Measurements from ENCODE around the gene TMEM132D. TPM values are rescaled to one million over a fixed set of nuclear protein-coding genes. Genes with fewer than 3 reads are reported as not detected.

The TMEM132D gene
- total RNA-seq, 1 donor from 2014 or later: not detected

DNA sequence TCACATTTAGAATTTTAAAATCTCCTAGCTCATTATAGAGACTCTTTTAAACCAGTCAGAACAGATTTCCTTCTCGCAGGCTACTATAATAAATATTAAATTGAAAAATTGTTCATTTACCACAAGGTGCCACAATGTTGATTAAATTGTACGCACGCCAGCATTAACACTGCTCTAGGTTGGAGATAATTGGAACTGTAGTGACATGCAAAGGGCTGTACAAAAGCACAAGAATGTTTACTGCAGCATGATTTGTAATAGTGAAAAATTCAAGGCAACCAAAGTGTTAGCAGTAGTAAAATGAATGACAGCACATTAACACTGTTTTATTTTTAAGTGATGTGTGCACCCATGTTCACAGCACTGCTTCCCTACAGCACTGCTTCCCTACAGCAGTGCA, 52.5 kb downstream of the TMEM132D start:
- intact Hi-C loops (cut with DNase I): no loop called here

GRCh38 chr12:129848876-129849275, 54.9 kb downstream of the TMEM132D start:
- Histone ChIP-seq H3K27ac (no peak overlapping the region), H3K36me3 (no peaks in the 10 kb centered on the region), H3K4me3 (no peak overlapping the region), H3K4me1 (no peaks in the 10 kb centered on the region), H3K9me3 (no peaks in the 10 kb centered on the region), H3K27me3 (no peaks in the 10 kb centered on the region)
- TF ChIP-seq POLR2AphosphoS5 (IDR thresholded peaks at IDR 0.05; ENCODE audit: insufficient read depth in 1 of 2, low read depth in 1 of 2) (no peak), POLR2A (IDR thresholded peaks at IDR 0.05) (no peak), CTCF (IDR thresholded peaks at IDR 0.05) (no peak)
- DNase-seq (ENCODE audit: extremely low spot score in 2 of 2): no peak
- intact Hi-C loops (cut with DNase I): no loop called here

More for the DNA sequence above, 52.5 kb downstream of the TMEM132D start:
- H3K4me3 ChIP-seq: no peak overlapping the region
- no peak overlapping the region for H3K27ac ChIP-seq
- no peak for DNase-seq (ENCODE audit: extremely low spot score in 2 of 2)
- no peaks in the 10 kb centered on the region for H3K9me3 ChIP-seq
- no peaks in the 10 kb centered on the region for H3K36me3 ChIP-seq
- no peaks in the 10 kb centered on the region for H3K4me1 ChIP-seq
- no peaks in the 10 kb centered on the region for H3K27me3 ChIP-seq
- TF ChIP-seq POLR2A (IDR thresholded peaks at IDR 0.05) (no peak), POLR2AphosphoS5 (IDR thresholded peaks at IDR 0.05; ENCODE audit: insufficient read depth in 1 of 2, low read depth in 1 of 2) (no peak), CTCF (IDR thresholded peaks at IDR 0.05) (no peak)

DNA sequence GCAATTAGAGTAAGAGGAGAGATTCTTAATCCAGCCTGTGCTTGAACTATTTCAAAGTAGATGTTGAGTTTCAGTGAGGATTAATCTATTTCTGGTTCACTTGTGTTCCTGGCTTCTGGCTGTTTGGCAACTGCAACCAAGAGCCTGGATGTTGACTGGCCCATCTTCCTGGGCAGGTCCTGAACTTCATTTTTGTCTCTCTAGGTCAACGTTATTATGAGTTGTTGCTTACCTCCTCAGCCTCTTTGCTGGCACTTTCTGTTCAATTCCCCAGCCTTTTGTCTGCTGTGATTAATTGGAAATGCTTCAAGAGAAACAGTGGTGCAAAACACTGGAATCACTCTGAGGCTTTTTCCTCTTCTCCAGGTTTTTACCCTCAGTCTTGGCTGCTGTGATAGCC, 56.8 kb downstream of the TMEM132D start:
- Histone ChIP-seq H3K4me3 (no peak overlapping the region), H3K4me1 (no peaks in the 10 kb centered on the region), H3K27ac (no peak overlapping the region), H3K36me3 (no peaks in the 10 kb centered on the region), H3K27me3 (no peaks in the 10 kb centered on the region), H3K9me3 (no peaks in the 10 kb centered on the region)
- DNase-seq (ENCODE audit: extremely low spot score in 2 of 2): no peak
- no peak for TF ChIP-seq CTCF (IDR thresholded peaks at IDR 0.05)
- TF ChIP-seq POLR2A (IDR thresholded peaks at IDR 0.05): no peak
- TF ChIP-seq POLR2AphosphoS5 (IDR thresholded peaks at IDR 0.05; ENCODE audit: insufficient read depth in 1 of 2, low read depth in 1 of 2): no peak
- intact Hi-C loops (cut with DNase I): no loop called here

DNA sequence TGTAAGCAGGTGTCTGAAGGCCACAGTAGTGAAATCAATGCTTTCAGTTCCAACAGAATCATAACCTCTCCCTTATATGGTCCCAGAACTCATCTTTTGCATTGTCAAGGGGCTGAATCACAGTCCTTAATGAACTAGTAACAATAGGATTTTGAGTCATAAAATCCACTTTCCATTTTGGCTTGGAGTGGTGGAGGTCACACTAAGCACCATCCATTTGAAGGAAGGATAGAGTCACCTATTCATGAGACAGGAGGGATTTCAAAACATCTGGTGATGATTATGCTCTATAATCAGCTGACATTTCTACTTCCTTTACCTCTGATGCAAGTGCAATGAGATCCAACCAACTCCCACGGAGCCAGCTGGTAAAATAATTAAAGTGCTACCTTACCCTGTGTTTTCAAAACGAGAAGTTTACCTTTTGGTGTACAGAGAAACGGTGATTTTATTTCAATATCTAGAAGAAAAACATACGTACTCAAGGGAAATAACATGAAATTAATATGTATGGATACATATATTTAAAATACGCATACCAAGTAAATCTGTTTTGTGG, 59.1 kb downstream of the TMEM132D start:
- TF ChIP-seq POLR2AphosphoS5 (IDR thresholded peaks at IDR 0.05; ENCODE audit: insufficient read depth in 1 of 2, low read depth in 1 of 2): no peak
- no peak for TF ChIP-seq CTCF (IDR thresholded peaks at IDR 0.05)
- no peak for TF ChIP-seq POLR2A (IDR thresholded peaks at IDR 0.05)
- Histone ChIP-seq H3K4me1 (no peaks in the 10 kb centered on the region), H3K9me3 (no peaks in the 10 kb centered on the region), H3K27ac (no peak overlapping the region), H3K4me3 (no peak overlapping the region), H3K27me3 (no peaks in the 10 kb centered on the region), H3K36me3 (no peaks in the 10 kb centered on the region)
- no peak for DNase-seq (ENCODE audit: extremely low spot score in 2 of 2)
- intact Hi-C loops (cut with DNase I): no loop called here

DNA sequence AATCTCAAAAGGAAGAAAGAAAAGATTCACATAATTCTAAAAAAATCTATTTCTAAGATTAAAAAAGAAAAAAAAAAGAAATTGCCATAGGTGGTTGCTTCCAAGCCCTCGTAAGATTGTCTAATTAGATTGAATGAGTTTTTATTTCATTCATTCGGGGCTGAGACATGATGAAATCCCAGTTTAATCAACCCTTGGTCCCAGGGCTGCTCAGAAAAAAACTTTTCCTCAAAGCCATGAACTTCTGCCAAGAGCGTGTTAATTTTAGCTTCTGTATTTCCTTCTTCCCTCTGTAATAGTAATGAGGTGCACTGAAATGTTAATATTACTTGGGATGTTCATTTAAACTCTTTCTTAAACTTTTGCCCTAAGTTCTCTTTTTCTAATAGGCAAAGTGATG, 62.6 kb downstream of the TMEM132D start:
- H3K36me3 ChIP-seq: no peaks in the 10 kb centered on the region
- no peaks in the 10 kb centered on the region for H3K4me1 ChIP-seq
- H3K4me3 ChIP-seq: no peak overlapping the region
- no peak overlapping the region for H3K27ac ChIP-seq
- intact Hi-C loops (cut with DNase I): no loop called here
- no peak for DNase-seq (ENCODE audit: extremely low spot score in 2 of 2)
- H3K27me3 ChIP-seq: no peaks in the 10 kb centered on the region
- no peak for TF ChIP-seq POLR2A (IDR thresholded peaks at IDR 0.05)
- TF ChIP-seq POLR2AphosphoS5 (IDR thresholded peaks at IDR 0.05; ENCODE audit: insufficient read depth in 1 of 2, low read depth in 1 of 2): no peak
- TF ChIP-seq CTCF (IDR thresholded peaks at IDR 0.05): no peak
- no peaks in the 10 kb centered on the region for H3K9me3 ChIP-seq

Data from vagina (tissue), 2 donors.